Measurements from ENCODE around the gene LRRN4. TPM values are rescaled to one million over a fixed set of nuclear protein-coding genes. Genes with fewer than 3 reads are reported as not detected.
"Not testable (repeated sequence)": the region's sequence is repeated elsewhere in the genome, so short reads cannot be mapped to it uniquely, and the experiment has no call there.

LRRN4 gene
- total RNA-seq, 2 experiments from 2014 or later: not detected

GRCh38 chr20:6036213-6036612 lies 17.6 kb downstream of the LRRN4 start:
- no peak for DNase-seq (ENCODE audit: low spot score)
- POLR2A ChIA-PET: no interaction called here
- no peak overlapping the region for H3K4me2 ChIP-seq (ENCODE audit: low read length)
- H3K36me3 ChIP-seq (ENCODE audit: insufficient read depth, low read length): peaks cover 87% of the 10 kb centered on the region
- TF ChIP-seq CTCF (conservative IDR thresholded peaks at IDR 0.05; ENCODE audit: low read length): no peak
- TF ChIP-seq EZH2phosphoT487 (IDR thresholded peaks at IDR 0.05; ENCODE audit: borderline replicate concordance, low read depth, low read length): no peak
- intact Hi-C loops (cut with micrococcal nuclease; ENCODE audit: unreplicated experiment): no loop called here
- H3K79me2 ChIP-seq (ENCODE audit: insufficient read depth, low read depth, low read length): no peaks in the 10 kb centered on the region
- no peak overlapping the region for H2AFZ ChIP-seq (ENCODE audit: low read length)
- no peaks in the 10 kb centered on the region for H3K4me1 ChIP-seq (ENCODE audit: insufficient read depth, low read length, poor library complexity, severe bottlenecking)
- CTCF ChIA-PET (ENCODE audit: unreplicated experiment): no interaction called here
- no peaks in the 10 kb centered on the region for H3K9me3 ChIP-seq (ENCODE audit: low read length)
- no peaks in the 10 kb centered on the region for H3K9me2 ChIP-seq (ENCODE audit: insufficient read depth, low read length)
- no peak overlapping the region for H3K4me3 ChIP-seq (ENCODE audit: low read depth, low read length, poor library complexity, severe bottlenecking)
- BruUV-seq (replicated peaks): no TSS peak
- H4K20me1 ChIP-seq (ENCODE audit: insufficient read depth, low read length): no peaks in the 10 kb centered on the region
- H3K27ac ChIP-seq (ENCODE audit: low read depth, low read length, poor library complexity, severe bottlenecking): no peak overlapping the region

DNA sequence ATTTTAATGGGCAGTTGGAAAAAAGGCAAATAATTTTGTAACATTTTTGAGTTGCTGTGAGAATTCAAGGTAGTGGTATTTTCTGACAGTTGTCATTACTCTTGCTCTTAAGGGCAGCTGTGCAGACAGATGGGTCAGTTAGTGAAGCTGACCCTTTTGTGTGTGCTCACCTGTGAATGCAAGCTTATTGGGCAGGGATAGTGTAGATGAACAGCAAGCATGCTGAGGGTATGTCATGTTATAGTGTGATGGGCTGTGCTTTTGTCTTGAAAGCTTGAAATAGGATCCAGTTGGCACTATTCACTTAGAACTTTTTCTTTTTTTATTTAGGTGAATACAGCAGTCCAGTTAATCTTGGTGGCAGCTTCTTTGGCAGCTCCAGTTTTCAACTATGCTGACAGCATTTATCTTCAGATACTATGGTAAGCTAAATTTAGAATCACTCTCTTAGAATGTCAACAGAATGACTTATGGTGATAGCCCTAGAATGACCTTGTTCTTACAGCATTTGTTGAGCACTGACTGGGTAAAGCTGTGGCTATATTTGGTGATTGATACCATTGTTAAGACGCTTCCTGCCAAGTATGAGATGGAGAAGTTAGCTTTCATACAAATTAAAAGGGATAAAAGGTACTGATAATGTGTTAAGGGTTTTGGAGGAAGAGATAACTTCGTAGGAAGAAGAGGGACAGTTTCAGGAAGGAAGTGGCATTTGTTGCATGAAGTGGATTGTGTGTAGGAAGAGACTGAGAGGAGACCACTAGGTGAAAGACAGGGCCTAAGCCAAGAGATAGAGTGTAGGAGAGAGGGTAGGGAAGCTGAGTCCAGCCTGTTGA lies 19.5 kb downstream of the LRRN4 start:
- no peak for TF ChIP-seq CTCF (conservative IDR thresholded peaks at IDR 0.05; ENCODE audit: low read length)
- TF ChIP-seq EZH2phosphoT487 (IDR thresholded peaks at IDR 0.05; ENCODE audit: borderline replicate concordance, low read depth, low read length): no peak
- Histone ChIP-seq H2AFZ (ENCODE audit: low read length) (no peak overlapping the region), H3K9me3 (ENCODE audit: low read length) (no peaks in the 10 kb centered on the region), H3K4me2 (ENCODE audit: low read length) (no peak overlapping the region), H3K36me3 (ENCODE audit: insufficient read depth, low read length) (peaks cover 72% of the 10 kb centered on the region), H4K20me1 (ENCODE audit: insufficient read depth, low read length) (no peaks in the 10 kb centered on the region), H3K4me3 (ENCODE audit: low read depth, low read length, poor library complexity, severe bottlenecking) (no peak overlapping the region), H3K27ac (ENCODE audit: low read depth, low read length, poor library complexity, severe bottlenecking) (no peak overlapping the region), H3K9me2 (ENCODE audit: insufficient read depth, low read length) (no peaks in the 10 kb centered on the region), H3K4me1 (ENCODE audit: insufficient read depth, low read length, poor library complexity, severe bottlenecking) (no peaks in the 10 kb centered on the region), H3K79me2 (ENCODE audit: insufficient read depth, low read depth, low read length) (no peaks in the 10 kb centered on the region)
- POLR2A ChIA-PET: interaction anchor here (0.6 to 1.6 kb wide), 3 partner anchors 11 to 527 kb away, joined by 3 to 5 read pairs (median 4); no protein-coding TSS in a partner anchor
- intact Hi-C loops (cut with micrococcal nuclease; ENCODE audit: unreplicated experiment): no loop called here
- no peak for DNase-seq (ENCODE audit: low spot score)
- no TSS peak for BruUV-seq (replicated peaks)
- CTCF ChIA-PET (ENCODE audit: unreplicated experiment): interaction anchor here (0.6 kb wide), 1 partner anchor 9 kb away, joined by 3 read pairs; no protein-coding TSS in a partner anchor

- intact Hi-C loops (cut with micrococcal nuclease; ENCODE audit: unreplicated experiment); H4K20me1 ChIP-seq (ENCODE audit: insufficient read depth, low read length); POLR2A ChIA-PET; H3K4me2 ChIP-seq (ENCODE audit: low read length); BruUV-seq (replicated peaks); H2AFZ ChIP-seq (ENCODE audit: low read length); H3K79me2 ChIP-seq (ENCODE audit: insufficient read depth, low read depth, low read length); H3K9me3 ChIP-seq (ENCODE audit: low read length); H3K9me2 ChIP-seq (ENCODE audit: insufficient read depth, low read length); H3K4me1 ChIP-seq (ENCODE audit: insufficient read depth, low read length, poor library complexity, severe bottlenecking); DNase-seq (ENCODE audit: low spot score); H3K27ac ChIP-seq (ENCODE audit: low read depth, low read length, poor library complexity, severe bottlenecking); H3K4me3 ChIP-seq (ENCODE audit: low read depth, low read length, poor library complexity, severe bottlenecking); CTCF ChIA-PET (ENCODE audit: unreplicated experiment): not testable (repeated sequence)
- peaks cover 65% of the 10 kb centered on the region for H3K36me3 ChIP-seq (ENCODE audit: insufficient read depth, low read length)
Observed at GRCh38 chr20:6032907-6033306, 21.0 kb downstream of the LRRN4 start.
